ENCODE measurements around the gene GYS2.
"Not testable (repeated sequence)": the region's sequence is repeated elsewhere in the genome, so short reads cannot be mapped to it uniquely, and the experiment has no call there.

GYS2 gene

GRCh38 chr12:21602774-21603173, 1.9 kb downstream of the GYS2 start:
- no peak for DNase-seq (ENCODE audit: low read depth in 4 of 4, low spot score in 1 of 4)

- no peak for DNase-seq (ENCODE audit: low read depth in 4 of 4, low spot score in 1 of 4)
Observed at GRCh38 chr12:21600196-21600595, 4.5 kb downstream of the GYS2 start.

- no peak for DNase-seq (ENCODE audit: low read depth in 4 of 4, low spot score in 1 of 4)
Observed at GRCh38 chr12:21599143-21599999, 5.3 kb downstream of the GYS2 start.

DNA sequence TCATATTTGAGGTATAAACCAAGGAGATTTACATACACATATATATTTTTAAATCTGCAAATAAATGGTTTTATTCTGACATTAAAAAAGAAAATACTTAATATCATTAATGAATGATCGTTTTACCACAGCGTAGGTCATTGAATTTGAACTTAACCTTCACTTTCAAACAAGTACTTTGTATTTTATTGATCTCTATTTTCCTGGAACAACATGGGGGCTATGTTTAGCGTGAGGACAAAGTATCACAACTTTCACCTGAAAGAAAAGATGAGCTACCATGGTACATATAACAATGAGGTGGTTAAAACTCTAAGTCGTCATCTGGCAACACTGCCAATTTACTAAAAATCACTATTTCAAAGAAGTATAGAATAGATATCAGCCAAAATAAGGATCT, 6.0 kb downstream of the GYS2 start:
- DNase-seq (ENCODE audit: low read depth in 4 of 4, low spot score in 1 of 4) = no peak

DNA sequence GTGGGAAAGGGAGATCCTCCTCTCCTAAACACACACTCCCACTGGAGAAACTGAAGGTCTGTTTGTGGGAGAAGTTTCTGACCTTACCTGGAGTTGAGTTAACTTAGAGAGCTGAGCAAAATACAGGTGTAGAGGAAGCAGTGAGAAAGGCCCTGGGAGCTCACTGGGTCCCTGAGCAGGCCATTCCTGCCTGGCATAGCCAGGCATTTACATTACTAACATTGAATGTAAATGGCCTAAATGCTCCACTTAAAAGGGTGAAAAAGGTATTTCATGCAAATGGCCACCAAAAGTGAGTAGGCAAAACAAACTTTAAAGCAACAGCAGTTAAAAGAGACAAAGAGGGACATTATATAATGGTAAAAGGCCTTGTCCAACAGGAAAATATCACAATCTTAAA, 9.3 kb downstream of the GYS2 start:
- not testable (repeated sequence) for DNase-seq (ENCODE audit: low read depth in 4 of 4, low spot score in 1 of 4)

GRCh38 chr12:21585485-21585884, 19.2 kb downstream of the GYS2 start:
- no peak for DNase-seq (ENCODE audit: low read depth in 4 of 4, low spot score in 1 of 4)

DNA sequence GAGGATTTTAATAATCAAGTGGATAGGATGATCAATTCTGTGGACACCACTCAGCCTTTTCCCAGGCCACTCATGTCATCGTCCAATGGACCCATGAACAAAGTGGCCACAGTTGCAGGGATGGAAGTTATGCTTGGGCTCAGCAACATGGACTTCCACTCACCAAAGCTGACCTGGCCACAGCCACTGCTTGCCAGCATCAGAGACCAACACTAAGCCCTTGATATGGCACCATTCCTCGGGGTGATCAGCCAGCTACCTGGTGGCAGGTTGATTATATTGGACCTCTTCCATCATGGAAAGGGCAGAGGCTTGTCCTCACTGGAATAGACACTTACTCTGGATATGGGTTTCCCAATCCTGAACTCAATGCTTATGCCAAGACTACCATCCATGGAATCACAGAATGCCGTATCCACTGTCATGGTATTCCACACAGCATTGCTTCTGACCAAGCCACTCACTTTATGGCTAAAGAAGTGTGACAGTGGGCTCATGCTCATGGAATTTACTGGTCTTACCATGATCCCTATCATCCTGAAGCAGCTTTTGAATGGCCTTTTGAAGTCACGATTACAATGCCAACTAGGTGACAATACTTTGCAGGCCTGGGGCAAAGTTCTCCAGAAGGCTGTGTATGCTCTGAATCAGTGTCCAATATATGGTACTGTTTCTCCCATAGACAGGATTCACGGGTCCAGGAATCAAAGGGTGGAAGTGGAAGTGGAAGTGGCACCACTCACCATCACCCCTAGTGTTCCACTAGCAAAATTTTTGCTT, 20.1 kb downstream of the GYS2 start:
- DNase-seq (ENCODE audit: low read depth in 4 of 4, low spot score in 1 of 4) = not testable (repeated sequence)

DNA sequence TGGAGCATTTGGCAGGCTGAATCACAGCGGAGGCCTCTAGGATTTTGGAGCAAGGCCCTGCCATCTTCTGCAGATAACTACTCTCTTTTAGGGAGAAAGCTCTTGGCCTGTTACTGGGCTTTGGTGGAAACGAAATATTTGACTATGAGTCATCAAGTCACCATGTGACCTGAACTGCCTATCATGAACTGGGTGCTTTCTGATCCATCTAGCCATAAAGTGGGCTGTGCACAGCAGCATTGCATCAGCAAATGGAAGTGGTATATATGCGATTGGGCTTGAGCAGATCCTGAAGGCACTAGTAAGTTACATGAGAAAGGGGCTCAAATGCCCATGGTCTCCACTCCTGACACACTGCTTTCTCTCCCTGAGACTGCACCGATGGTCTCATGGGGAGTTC, 21.1 kb downstream of the GYS2 start:
- no peak for DNase-seq (ENCODE audit: low read depth in 4 of 4, low spot score in 1 of 4)

DNA sequence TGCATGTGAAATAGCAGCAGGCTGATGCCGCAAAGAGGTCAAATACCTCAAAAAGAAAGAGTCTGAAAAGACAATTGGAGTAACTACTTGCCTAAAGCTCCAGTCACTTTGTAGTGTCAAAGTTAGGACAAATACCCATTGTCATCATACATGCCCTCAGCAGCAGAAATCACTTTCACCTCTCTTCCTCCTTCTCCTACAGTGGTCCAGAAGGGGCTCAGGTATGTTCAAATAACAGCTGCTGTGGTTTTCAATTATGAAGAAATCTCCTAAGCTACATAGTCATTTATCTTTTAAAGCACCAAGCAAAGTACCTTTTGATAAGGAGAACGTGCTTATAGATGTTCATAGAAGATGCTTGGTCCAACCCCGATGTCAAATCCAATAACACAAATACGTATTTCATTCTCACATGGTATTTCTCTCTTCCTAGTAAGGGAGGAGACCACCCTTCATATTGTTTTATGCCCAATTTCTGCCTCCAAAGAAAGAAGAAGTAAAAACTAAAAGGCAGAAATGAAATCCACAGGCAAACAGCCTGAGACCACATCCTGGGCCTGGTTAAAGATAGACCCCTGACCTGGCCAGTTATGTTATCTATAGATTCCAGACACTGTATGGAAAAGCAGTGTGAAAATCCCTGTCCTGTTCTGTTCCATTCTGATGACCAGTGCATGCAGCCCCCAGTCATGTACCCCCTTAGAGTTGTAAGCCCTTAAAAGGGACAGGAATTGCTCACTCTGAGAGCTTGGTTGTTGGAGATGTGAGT, 23.7 kb downstream of the GYS2 start:
- no peak for DNase-seq (ENCODE audit: low read depth in 4 of 4, low spot score in 1 of 4)

- DNase-seq (ENCODE audit: low read depth in 4 of 4, low spot score in 1 of 4) = no peak
Observed at GRCh38 chr12:21577516-21577915, 27.1 kb downstream of the GYS2 start.

DNA sequence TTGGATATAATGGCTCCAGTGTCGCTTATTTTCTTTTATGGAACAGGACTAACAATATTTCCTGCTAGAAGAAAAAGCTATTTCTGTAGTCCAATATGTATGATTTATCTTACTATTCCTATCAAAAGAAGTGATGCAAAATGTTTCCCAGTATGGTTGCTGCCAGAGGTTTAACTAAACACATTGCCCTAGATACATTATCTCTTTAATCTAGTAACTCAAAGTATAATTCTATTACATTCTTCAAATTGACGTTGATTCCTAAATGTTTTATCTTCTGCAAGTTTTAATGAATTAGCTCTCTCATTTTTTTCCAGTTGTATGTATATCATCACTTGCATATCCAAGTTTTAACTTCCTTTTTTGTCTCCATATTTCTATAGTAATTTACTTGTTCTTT, 28.2 kb downstream of the GYS2 start:
- DNase-seq (ENCODE audit: low read depth in 4 of 4, low spot score in 1 of 4) = no peak

DNA sequence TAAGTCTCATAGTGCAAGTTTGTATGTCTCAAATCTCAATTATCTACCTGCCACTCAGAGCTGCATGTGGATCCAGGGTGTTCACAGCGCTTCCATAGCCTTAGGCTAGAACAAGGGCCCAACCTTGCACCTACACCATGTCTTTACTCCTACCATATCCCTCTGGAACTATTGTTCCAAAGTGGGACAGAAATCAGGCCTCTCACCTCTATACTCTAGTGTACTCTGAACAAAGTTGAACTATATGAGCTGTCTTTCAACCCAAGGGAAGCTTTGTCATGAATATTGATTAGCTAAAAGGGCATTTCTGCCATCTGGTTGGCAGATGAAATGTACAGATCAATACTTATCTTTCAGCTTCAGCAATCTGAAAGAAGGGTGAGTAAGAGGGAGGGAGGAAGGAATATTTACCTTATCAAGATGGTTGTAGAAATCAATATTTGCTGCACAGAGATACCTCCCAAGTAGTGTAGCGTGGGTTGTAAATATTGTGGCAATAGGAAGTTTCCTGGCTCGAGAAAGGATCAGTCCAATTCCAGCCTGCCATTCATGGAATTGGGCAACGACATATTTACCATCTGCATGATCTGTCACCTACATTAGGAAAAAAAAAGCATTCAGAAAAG, 30.8 kb downstream of the GYS2 start:
- DNase-seq (ENCODE audit: low read depth in 4 of 4, low spot score in 1 of 4) = no peak

GRCh38 chr12:21571046-21571445, 33.6 kb downstream of the GYS2 start:
- DNase-seq (ENCODE audit: low read depth in 4 of 4, low spot score in 1 of 4) = no peak

DNA sequence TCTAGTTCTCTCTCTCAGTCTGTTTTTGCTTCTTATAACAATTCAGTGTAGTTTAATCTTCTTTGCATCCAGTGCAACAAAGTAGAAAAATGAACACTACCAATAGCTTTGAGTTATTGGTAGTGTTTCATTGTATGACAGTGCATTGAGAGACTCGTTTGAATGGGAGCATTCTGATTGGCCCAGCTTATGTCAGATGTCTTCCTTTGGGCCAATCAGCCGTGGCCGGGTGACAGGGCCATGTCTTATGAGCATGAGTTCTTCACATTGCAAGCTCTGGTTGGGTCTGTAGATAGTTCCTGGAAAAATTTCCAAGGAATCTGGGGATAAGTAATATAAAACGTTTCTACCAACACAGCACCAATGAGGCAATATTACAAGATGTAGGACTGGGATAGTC, 36.5 kb downstream of the GYS2 start:
- DNase-seq (ENCODE audit: low read depth in 4 of 4, low spot score in 1 of 4) = no peak

DNA sequence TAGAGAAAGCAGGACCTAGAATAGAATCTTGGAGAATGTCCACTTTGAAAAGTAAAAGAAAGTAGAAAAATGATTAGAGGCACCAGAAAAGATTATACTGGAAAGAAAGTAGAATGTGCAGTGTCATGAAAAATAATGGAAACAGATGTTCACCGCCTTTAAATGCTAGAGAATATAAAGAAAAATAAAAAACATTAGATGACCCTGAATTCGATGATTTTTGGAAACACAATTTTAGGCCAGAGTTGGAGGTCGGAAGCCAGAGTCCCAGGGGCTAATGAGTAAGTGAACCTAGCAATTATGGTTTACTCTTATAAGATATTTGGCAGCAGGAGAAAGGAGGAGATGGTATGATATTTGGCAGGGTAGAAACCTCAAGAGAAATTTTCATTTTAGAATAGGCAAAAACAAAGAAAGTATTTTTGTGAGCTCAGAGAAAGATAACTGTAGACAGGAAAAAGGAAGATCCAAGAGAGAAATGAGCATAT, 37.7 kb downstream of the GYS2 start:
- DNase-seq (ENCODE audit: low read depth in 4 of 4, low spot score in 1 of 4) = no peak

GRCh38 chr12:21566223-21566906, 38.3 kb downstream of the GYS2 start:
- no peak for DNase-seq (ENCODE audit: low read depth in 4 of 4, low spot score in 1 of 4)

DNA sequence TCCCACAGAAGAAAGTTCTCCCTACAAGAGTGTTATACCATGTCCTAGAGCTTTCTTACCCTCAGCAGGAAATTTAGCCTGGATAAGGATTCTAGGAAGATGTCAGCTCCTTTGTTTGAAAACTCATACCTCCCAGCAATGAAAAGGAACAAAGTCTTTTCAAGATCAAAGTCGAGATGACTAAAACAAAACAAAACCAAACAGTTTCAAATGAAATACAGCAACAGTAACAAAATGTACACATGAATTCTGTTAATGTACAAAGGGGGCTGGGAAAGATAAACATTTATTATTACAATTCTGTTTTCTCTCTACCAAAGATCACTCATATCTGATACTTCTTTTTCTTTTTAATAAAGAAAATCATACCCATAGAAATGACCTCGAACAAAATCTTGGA, 41.8 kb downstream of the GYS2 start:
- DNase-seq (ENCODE audit: low read depth in 4 of 4, low spot score in 1 of 4) = no peak

- no peak for DNase-seq (ENCODE audit: low read depth in 4 of 4, low spot score in 1 of 4)
Observed at GRCh38 chr12:21561158-21561557, 43.5 kb downstream of the GYS2 start.

- no peak for DNase-seq (ENCODE audit: low read depth in 4 of 4, low spot score in 1 of 4)
Observed at GRCh38 chr12:21559855-21560569, 44.6 kb downstream of the GYS2 start.

Data from stimulated activated CD4-positive, alpha-beta T cell treated with anti-CD3 and anti-CD28 coated beads, Interleukin-1b, Interleukin-23, amount 100 ng/mL, for 24 hours (primary cell).